Naive thymus-derived CD4-positive, alpha-beta T cell (primary cell): ENCODE measurements around the gene CCM2. TPM values are rescaled to one million over a fixed set of nuclear protein-coding genes. Genes with fewer than 3 reads are reported as not detected.

Experiments
- ATAC-seq: fragments of 150-1000 bp; cut with Tn5 transposase; 2 replicates; pipeline ENCODE4 v1.10.0; 2021; ENCODE audit warnings: mild to moderate bottlenecking, moderate library complexity
- CTCF ChIA-PET: fragments of 350-600 bp; sonication (Branson Sonifier 250); formaldehyde crosslinking; loops from one replicate; lab custom pipeline; 2021; ENCODE audit warnings: antibody characterized with exemption; lab: Charles Lee
- POLR2A ChIA-PET: fragments of 350-600 bp; sonication (Branson Sonifier 250); formaldehyde crosslinking; loops from one replicate; lab custom pipeline; 2021; ENCODE audit warnings: antibody characterized with exemption, inconsistent platforms; lab: Charles Lee
- DNase-seq, 9 donors: peaks; one replicate each; pipeline versions ENCODE4 v3.0.0 to v3.0.0-alpha.2; 2020 to 2022; ENCODE audit warnings: mixed read lengths in 1 of 9
- H3K27ac ChIP-seq: one replicate; pipeline ENCODE4 v1.7.0; 2013; ENCODE audit warnings: mild to moderate bottlenecking, low read depth, low read length, moderate library complexity
- H3K27me3 ChIP-seq, 2 donors: one replicate each; pipeline ENCODE4 v1.7.0; 2013; ENCODE audit warnings: low read length in 2 of 2, mild to moderate bottlenecking in 2 of 2, moderate library complexity in 2 of 2; ENCODE audit not compliant: control insufficient read depth in 2 of 2, insufficient read depth in 2 of 2
- H3K36me3 ChIP-seq, 3 experiments: 1 replicate in 2 of 3; 2 replicates in 1 of 3; pipeline ENCODE4 v1.7.0; 2013; ENCODE audit warnings: low read length in 3 of 3, mild to moderate bottlenecking in 3 of 3, moderate library complexity in 1 of 3; ENCODE audit not compliant: insufficient read depth in 3 of 3, control insufficient read depth in 2 of 3
- H3K4me1 ChIP-seq, 2 donors: one replicate each; pipeline ENCODE4 v1.7.0; 2013; ENCODE audit warnings: low read length in 2 of 2, mild to moderate bottlenecking in 2 of 2, moderate library complexity in 1 of 2; ENCODE audit not compliant: control insufficient read depth in 2 of 2, insufficient read depth in 2 of 2
- H3K4me3 ChIP-seq: 2 replicates; pipeline ENCODE4 v1.7.0; 2013; ENCODE audit warnings: mild to moderate bottlenecking, low read length
- H3K9me3 ChIP-seq, 3 experiments: 1 replicate in 2 of 3; 2 replicates in 1 of 3; pipeline ENCODE4 v1.7.0; 2013; ENCODE audit warnings: low read length in 3 of 3; ENCODE audit not compliant: control insufficient read depth in 2 of 3
- H3K27ac Mint-ChIP-seq, 9 donors: one replicate each; pipeline ENCODE4 v1.8.0; 2020 to 2022; ENCODE audit warnings: mixed read lengths in 9 of 9, mild to moderate bottlenecking in 8 of 9, moderate library complexity in 5 of 9, inconsistent platforms in 2 of 9
- H3K27me3 Mint-ChIP-seq, 5 donors: one replicate each; pipeline ENCODE4 v1.8.0; 2021 to 2022; ENCODE audit warnings: mixed read lengths in 5 of 5, mild to moderate bottlenecking in 1 of 5
- H3K36me3 Mint-ChIP-seq, 5 donors: one replicate each; pipeline ENCODE4 v1.8.0; 2020 to 2022; ENCODE audit warnings: mixed read lengths in 5 of 5, mild to moderate bottlenecking in 3 of 5, inconsistent platforms in 1 of 5
- H3K4me1 Mint-ChIP-seq, 7 donors: one replicate each; pipeline ENCODE4 v1.8.0; 2020 to 2022; ENCODE audit warnings: mixed read lengths in 7 of 7, mild to moderate bottlenecking in 3 of 7, inconsistent platforms in 1 of 7
- H3K4me3 Mint-ChIP-seq, 10 donors: one replicate each; pipeline ENCODE4 v1.8.0; 2020 to 2022; ENCODE audit warnings: mild to moderate bottlenecking in 10 of 10, mixed read lengths in 10 of 10, moderate library complexity in 6 of 10, inconsistent platforms in 2 of 10
- H3K9me3 Mint-ChIP-seq, 11 donors: one replicate each; pipeline ENCODE4 v1.8.0; 2020 to 2022; ENCODE audit warnings: mixed read lengths in 11 of 11, mild to moderate bottlenecking in 4 of 11, inconsistent platforms in 1 of 11, moderate library complexity in 1 of 11
- intact Hi-C, 2 donors: fragments of 100-400 bp; cut with micrococcal nuclease; formaldehyde crosslinking; loops; one replicate each; pipeline ENCODE4 v1.15.1; 2023
- polyA plus RNA-seq, 2 donors: library from polyadenylated mRNA; unstranded; fragments of 300-500 nt; fragmentation: Illumina TruSeq; gene quantifications; one replicate each; pipeline ENCODE4 v1.2.3, GENCODE V29; 2021
- total RNA-seq, 6 experiments: library from RNA in 5 of 6; stranded (reverse) in 5 of 6; gene quantifications; 1 replicate in 5 of 6; 2 replicates in 1 of 6; pipeline ENCODE4 v1.2.3 and lab custom pipeline; 2021 to 2026

The CCM2 gene
- total and polyA plus RNA-seq, 7 experiments from 2014 or later = 75.9 to 200 (median 119) TPM

- Histone ChIP-seq H3K4me3 (no peak overlapping the region), H3K4me1 (no peaks in the 10 kb centered on the region), H3K36me3 (peaks cover 5 to 84% (median 9%) of the 10 kb centered on the region in 3 experiments), H3K27ac (no peak overlapping the region), H3K9me3 (no peaks in the 10 kb centered on the region), H3K27me3 (no peaks in the 10 kb centered on the region)
- Mint-ChIP-seq H3K27me3 (no peaks in the 10 kb centered on the region), H3K4me3 (no peak overlapping the region), H3K9me3 (peaks cover 0 to 1% (median 0%) of the 10 kb centered on the region in 11 donors), H3K27ac (peak overlapping the region in 7 of 9 donors; percentile 21 to 75 (median 64)), H3K4me1 (peaks cover 0 to 21% (median 3%) of the 10 kb centered on the region in 7 donors), H3K36me3 (peaks cover 0 to 23% (median 0%) of the 10 kb centered on the region in 5 donors)
- ATAC-seq (no peak), DNase-seq (no peak)
- CTCF ChIA-PET = no interaction called here
- intact Hi-C loops = no loop called here
- POLR2A ChIA-PET = no interaction called here
These were observed 32.2 kb upstream of the CCM2 start for GRCh38 chr7:44967571-44968446.

- Histone ChIP-seq H3K36me3 (peaks cover 7 to 89% (median 17%) of the 10 kb centered on the region in 3 experiments), H3K27me3 (no peaks in the 10 kb centered on the region), H3K4me3 (no peak overlapping the region), H3K9me3 (no peaks in the 10 kb centered on the region), H3K4me1 (peaks cover under 1 to 3% of the 10 kb centered on the region in 2 donors), H3K27ac (no peak overlapping the region)
- Mint-ChIP-seq H3K36me3 (peaks cover 0 to 21% (median 0%) of the 10 kb centered on the region in 5 donors), H3K27ac (peak overlapping the region in 3 of 9 donors; percentile 25 to 81 (median 46)), H3K9me3 (no peaks in the 10 kb centered on the region), H3K27me3 (no peaks in the 10 kb centered on the region), H3K4me1 (peaks cover 0 to 25% (median 5%) of the 10 kb centered on the region in 7 donors), H3K4me3 (no peak overlapping the region)
- intact Hi-C loops = no loop called here
- CTCF ChIA-PET = interaction anchor here (0.6 kb wide), 1 partner anchor 21 kb away, joined by 5 read pairs; no protein-coding TSS in a partner anchor
- POLR2A ChIA-PET = no interaction called here
- no peak for ATAC-seq
- no peak for DNase-seq
These were observed 30.8 kb upstream of the CCM2 start for GRCh38 chr7:44969049-44969700.

GRCh38 chr7:44969701-44970522 is 30.1 kb upstream of the CCM2 start:
- ChIA-PET POLR2A (interaction anchor here (0.6 kb wide), 1 partner anchor 79 kb away, joined by 4 read pairs; no protein-coding TSS in a partner anchor), CTCF (interaction anchor here (0.6 to 6.4 kb wide), 3 partner anchors 20 to 166 kb away, joined by 3 to 139 read pairs (median 5); no protein-coding TSS in a partner anchor)
- no peaks in the 10 kb centered on the region for H3K9me3 Mint-ChIP-seq
- peaks cover 0 to 25% (median 0%) of the 10 kb centered on the region in 5 donors for H3K36me3 Mint-ChIP-seq
- H3K4me3 Mint-ChIP-seq = peak overlapping the region in 1 of 10 donors; percentile 50
- H3K4me1 Mint-ChIP-seq = peaks cover 5 to 33% (median 9%) of the 10 kb centered on the region in 7 donors
- Histone ChIP-seq H3K27me3 (no peaks in the 10 kb centered on the region), H3K9me3 (no peaks in the 10 kb centered on the region), H3K27ac (no peak overlapping the region), H3K4me3 (no peak overlapping the region), H3K4me1 (peaks cover 5 to 9% of the 10 kb centered on the region in 2 donors), H3K36me3 (peaks cover 13 to 95% (median 24%) of the 10 kb centered on the region in 3 experiments)
- peak in 1 of 9 donors; percentile 1 for DNase-seq
- intact Hi-C loops = no loop called here
- no peak overlapping the region for H3K27ac Mint-ChIP-seq
- no peaks in the 10 kb centered on the region for H3K27me3 Mint-ChIP-seq
- no peak for ATAC-seq

- intact Hi-C loops = no loop called here
- Histone ChIP-seq H3K4me3 (no peak overlapping the region), H3K27ac (no peak overlapping the region), H3K27me3 (no peaks in the 10 kb centered on the region), H3K4me1 (peaks cover 11 to 16% of the 10 kb centered on the region in 2 donors), H3K9me3 (no peaks in the 10 kb centered on the region), H3K36me3 (peaks cover 13 to 95% (median 30%) of the 10 kb centered on the region in 3 experiments)
- DNase-seq (peak in 1 of 9 donors; percentile 6), ATAC-seq (no peak)
- peaks cover 8 to 37% (median 15%) of the 10 kb centered on the region in 7 donors for H3K4me1 Mint-ChIP-seq
- POLR2A ChIA-PET = interaction anchor here (0.6 to 0.9 kb wide), 2 partner anchors 58 to 78 kb away, joined by 3 to 4 read pairs; no protein-coding TSS in a partner anchor
- H3K36me3 Mint-ChIP-seq = peaks cover 0 to 26% (median 0%) of the 10 kb centered on the region in 5 donors
- no peak overlapping the region for H3K4me3 Mint-ChIP-seq
- CTCF ChIA-PET = interaction anchor here (0.6 to 6.4 kb wide), 3 partner anchors 26 to 166 kb away, joined by 3 to 139 read pairs (median 3); no protein-coding TSS in a partner anchor
- no peaks in the 10 kb centered on the region for H3K27me3 Mint-ChIP-seq
- no peak overlapping the region for H3K27ac Mint-ChIP-seq
- H3K9me3 Mint-ChIP-seq = no peaks in the 10 kb centered on the region
These were observed 29.4 kb upstream of the CCM2 start for GRCh38 chr7:44970523-44971051.

- no peak overlapping the region for H3K4me3 Mint-ChIP-seq
- Histone ChIP-seq H3K27me3 (no peaks in the 10 kb centered on the region), H3K36me3 (peaks cover 12 to 96% (median 30%) of the 10 kb centered on the region in 3 experiments), H3K27ac (no peak overlapping the region), H3K4me3 (no peak overlapping the region), H3K9me3 (no peaks in the 10 kb centered on the region), H3K4me1 (peaks cover 19 to 23% of the 10 kb centered on the region in 2 donors)
- H3K36me3 Mint-ChIP-seq = peaks cover 0 to 27% (median 3%) of the 10 kb centered on the region in 5 donors
- H3K4me1 Mint-ChIP-seq = peaks cover 12 to 40% (median 18%) of the 10 kb centered on the region in 7 donors
- ATAC-seq = no peak
- H3K9me3 Mint-ChIP-seq = no peaks in the 10 kb centered on the region
- peak overlapping the region in 6 of 9 donors; percentile 39 to 80 (median 61) for H3K27ac Mint-ChIP-seq
- no peaks in the 10 kb centered on the region for H3K27me3 Mint-ChIP-seq
- ChIA-PET POLR2A (interaction anchor here (0.9 to 19.9 kb wide), 2 partner anchors 29 to 57 kb away, joined by 3 to 309 read pairs; partner anchors contain the start of gene CCM2), CTCF (interaction anchor here (0.6 to 6.4 kb wide), 4 partner anchors 25 to 165 kb away, joined by 3 to 139 read pairs (median 33); partner anchors contain the start of gene CCM2)
- peak in 1 of 9 donors; percentile 7 for DNase-seq
- intact Hi-C loops = no loop called here
These were observed 28.7 kb upstream of the CCM2 start for GRCh38 chr7:44971188-44971901.
